BJ (cell line): ENCODE results near the gene TXNRD2. TPM values are rescaled to one million over a fixed set of nuclear protein-coding genes. Genes with fewer than 3 reads are reported as not detected.
A peak's percentile ranks its signal among the peaks of the same experiment; 100 is the strongest.

ENCODE experiments used
- CTCF ChIA-PET: fragments of 350-600 bp; formaldehyde crosslinking; extraction: SDS; loops from one replicate; lab custom pipeline; 2021; ENCODE audit warnings: antibody characterized with exemption, inconsistent platforms; lab: Yijun Ruan, JAX
- POLR2A ChIA-PET: fragments of 300-600 bp; sonication (Branson Sonifier 250); formaldehyde crosslinking; extraction: SDS; loops from one replicate; lab custom pipeline; 2021; ENCODE audit warnings: antibody characterized with exemption; lab: Charles Lee
- DNase-seq: peaks from one replicate; pipeline ENCODE4 v3.0.0-alpha.2; 2011; ENCODE audit warnings: low read depth
- H3K27me3 ChIP-seq: 2 replicates; pipeline ENCODE4 v1.6.0; 2011; ENCODE audit warnings: low read length; ENCODE audit not compliant: control insufficient read depth, insufficient read depth
- H3K36me3 ChIP-seq: 2 replicates; pipeline ENCODE4 v1.5.1; 2011; ENCODE audit warnings: low read length; ENCODE audit not compliant: control insufficient read depth, insufficient read depth
- H3K4me3 ChIP-seq: 2 replicates; pipeline ENCODE4 v1.5.1; 2011; ENCODE audit warnings: low read depth, mild to moderate bottlenecking, control low read depth, low read length
- polyA plus RNA-seq: library from polyadenylated mRNA; depleted of rRNA; stranded (reverse); fragments of >200 nt; gene quantifications from 2 replicates; pipeline ENCODE4 v1.2.3, GENCODE V29; 2011
- TF ChIP-seq, protein P1 (sequence below): IDR thresholded peaks from 2 replicates; pipeline ENCODE4 v1.5.1; 2011; ENCODE audit warnings: low read depth, mild to moderate bottlenecking, control low read depth, inconsistent platforms, low read length, moderate library complexity; ENCODE audit not compliant: insufficient read depth

TXNRD2 gene
- polyA plus RNA-seq, 1 experiment, result 28.5 TPM

DNA sequence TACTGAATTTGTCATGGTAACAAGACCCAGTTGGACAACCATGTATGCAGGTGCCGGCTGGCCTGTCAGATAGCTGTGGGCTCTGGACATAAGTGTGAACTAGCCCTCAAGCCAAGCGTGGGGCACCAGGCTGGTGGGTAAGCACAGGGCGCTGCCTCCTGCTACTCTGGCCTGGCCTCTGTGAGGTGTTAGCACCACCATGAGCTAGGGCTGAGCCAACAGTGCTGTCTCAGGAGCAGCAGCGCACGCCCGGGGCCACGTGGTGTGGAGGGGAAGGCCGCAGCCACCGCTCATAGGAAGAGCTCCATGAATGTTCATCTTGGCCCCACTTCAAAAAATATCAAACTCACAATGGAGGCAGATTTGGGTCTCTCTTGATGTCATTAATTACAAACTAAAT is 51.7 kb downstream of the TXNRD2 start:
- ChIA-PET POLR2A (no interaction called here), CTCF (interaction anchor here (1.0 to 3.1 kb wide), 6 partner anchors 9 to 159 kb away, joined by 3 to 16 read pairs (median 4); no protein-coding TSS in a partner anchor)
- no peak overlapping the region for H3K4me3 ChIP-seq
- H3K27me3 ChIP-seq, result no peaks in the 10 kb centered on the region
- peaks cover 5% of the 10 kb centered on the region for H3K36me3 ChIP-seq
- TF ChIP-seq, protein P1, sequence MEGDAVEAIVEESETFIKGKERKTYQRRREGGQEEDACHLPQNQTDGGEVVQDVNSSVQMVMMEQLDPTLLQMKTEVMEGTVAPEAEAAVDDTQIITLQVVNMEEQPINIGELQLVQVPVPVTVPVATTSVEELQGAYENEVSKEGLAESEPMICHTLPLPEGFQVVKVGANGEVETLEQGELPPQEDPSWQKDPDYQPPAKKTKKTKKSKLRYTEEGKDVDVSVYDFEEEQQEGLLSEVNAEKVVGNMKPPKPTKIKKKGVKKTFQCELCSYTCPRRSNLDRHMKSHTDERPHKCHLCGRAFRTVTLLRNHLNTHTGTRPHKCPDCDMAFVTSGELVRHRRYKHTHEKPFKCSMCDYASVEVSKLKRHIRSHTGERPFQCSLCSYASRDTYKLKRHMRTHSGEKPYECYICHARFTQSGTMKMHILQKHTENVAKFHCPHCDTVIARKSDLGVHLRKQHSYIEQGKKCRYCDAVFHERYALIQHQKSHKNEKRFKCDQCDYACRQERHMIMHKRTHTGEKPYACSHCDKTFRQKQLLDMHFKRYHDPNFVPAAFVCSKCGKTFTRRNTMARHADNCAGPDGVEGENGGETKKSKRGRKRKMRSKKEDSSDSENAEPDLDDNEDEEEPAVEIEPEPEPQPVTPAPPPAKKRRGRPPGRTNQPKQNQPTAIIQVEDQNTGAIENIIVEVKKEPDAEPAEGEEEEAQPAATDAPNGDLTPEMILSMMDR, result no peak
- DNase-seq, result no peak

GRCh38 chr22:19888131-19888746 is 53.4 kb downstream of the TXNRD2 start:
- TF ChIP-seq, protein P1, result no peak
- DNase-seq, result no peak
- peaks cover 1% of the 10 kb centered on the region; the same call in 1 of the 2 replicates for H3K36me3 ChIP-seq
- CTCF ChIA-PET, result interaction anchor here (0.6 to 1.4 kb wide), 4 partner anchors 10 to 158 kb away, joined by 3 to 6 read pairs (median 3); no protein-coding TSS in a partner anchor
- POLR2A ChIA-PET, result no interaction called here
- H3K4me3 ChIP-seq, result no peak overlapping the region
- no peaks in the 10 kb centered on the region for H3K27me3 ChIP-seq

DNA sequence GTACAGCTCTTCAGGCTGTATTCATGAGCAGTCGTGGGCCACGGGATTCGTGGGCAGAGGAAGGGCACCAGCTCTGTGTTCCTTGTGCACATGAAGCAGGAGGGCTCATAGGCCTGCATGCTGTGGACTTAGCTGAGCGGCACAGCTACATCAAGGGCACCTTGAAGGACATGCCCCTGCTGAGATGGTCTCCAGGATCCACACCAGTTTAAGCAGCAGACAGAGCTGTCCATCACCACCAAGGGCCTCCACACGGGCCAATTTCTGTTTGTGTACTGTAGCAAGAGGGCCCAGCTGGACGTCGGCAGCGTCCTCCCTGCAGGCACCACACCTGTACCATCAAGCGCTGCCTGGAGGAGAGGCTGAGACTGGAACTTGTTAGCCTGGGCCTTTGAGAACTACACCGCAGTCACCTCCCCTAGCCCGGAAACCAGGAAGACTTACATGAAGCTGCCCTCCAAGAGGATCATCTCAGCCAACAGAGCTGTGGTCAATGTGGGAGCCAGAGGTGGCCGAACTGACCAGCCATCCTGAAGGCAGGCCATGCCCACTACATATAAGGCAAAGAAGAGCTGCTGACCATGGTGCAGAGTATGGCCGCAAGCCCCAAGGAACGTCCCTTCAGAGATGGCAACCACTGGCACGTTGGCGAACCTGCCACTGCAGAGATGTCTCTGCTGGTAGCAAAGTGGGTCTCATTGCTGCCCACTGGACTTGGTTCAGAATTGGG is 54.2 kb downstream of the TXNRD2 start:
- POLR2A ChIA-PET, result interaction anchor here (0.6 kb wide), 1 partner anchor 38 kb away, joined by 4 read pairs; no protein-coding TSS in a partner anchor
- DNase-seq, result no peak
- CTCF ChIA-PET, result interaction anchor here (1.0 to 3.4 kb wide), 3 partner anchors 9 to 157 kb away, joined by 3 to 14 read pairs (median 3); no protein-coding TSS in a partner anchor

GRCh38 chr22:19886605-19887255 is 54.9 kb downstream of the TXNRD2 start:
- POLR2A ChIA-PET, result interaction anchor here (0.6 kb wide), 1 partner anchor 38 kb away, joined by 4 read pairs; no protein-coding TSS in a partner anchor
- peak; percentile 81 for DNase-seq
- CTCF ChIA-PET, result interaction anchor here (3.4 kb wide), 1 partner anchor 156 kb away, joined by 14 read pairs; no protein-coding TSS in a partner anchor
- TF ChIP-seq, protein P1, result no peak
- Histone ChIP-seq H3K36me3 (peaks cover 1% of the 10 kb centered on the region; the same call in 1 of the 2 replicates), H3K4me3 (no peak overlapping the region), H3K27me3 (no peaks in the 10 kb centered on the region)

More for the DNA sequence above, 54.2 kb downstream of the TXNRD2 start:
- Histone ChIP-seq H3K4me3 (no peak overlapping the region), H3K36me3 (peaks cover 1% of the 10 kb centered on the region; the same call in 1 of the 2 replicates), H3K27me3 (no peaks in the 10 kb centered on the region)
- TF ChIP-seq, protein P1, result no peak
